ENCODE measurements around the gene ADGRE2.
"Not testable (repeated sequence)": the region's sequence is repeated elsewhere in the genome, so short reads cannot be mapped to it uniquely, and the experiment has no call there.

The ADGRE2 gene

DNA sequence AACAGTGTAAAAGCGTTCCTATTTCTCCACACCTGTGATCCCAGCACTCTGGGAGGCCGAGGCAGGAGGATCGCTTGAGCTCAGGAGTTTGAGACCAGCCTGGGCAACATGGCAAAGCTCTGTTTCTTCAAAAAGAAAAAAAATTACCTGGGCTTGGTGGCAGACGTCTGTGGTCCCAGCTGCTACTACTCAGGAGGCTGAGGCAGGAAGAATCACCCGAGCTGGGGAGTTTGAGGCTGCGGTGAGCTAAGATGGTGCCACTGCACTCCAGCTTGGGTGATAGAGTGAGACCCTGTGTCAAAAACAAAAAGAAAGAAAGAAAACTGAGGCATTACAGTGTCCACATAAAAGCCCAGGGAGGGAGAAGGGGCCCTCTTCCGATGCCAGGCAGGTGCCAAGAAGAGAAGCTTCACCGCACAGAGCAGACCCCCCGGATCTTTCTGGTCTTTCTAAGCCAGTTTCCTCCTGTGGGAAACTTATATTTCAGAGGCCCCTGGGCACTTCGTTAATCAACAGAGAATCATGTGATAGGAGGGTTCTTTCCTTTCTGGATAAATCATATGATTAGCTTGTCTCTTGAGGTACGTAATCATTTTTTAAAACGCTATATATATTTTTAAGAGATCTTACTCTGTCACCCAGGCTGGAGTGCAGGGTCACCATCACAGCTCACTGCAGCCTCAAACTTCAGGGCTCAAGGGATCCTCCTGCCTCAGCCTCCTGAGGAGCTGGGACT is at the start of gene ADGRE2:
TSS of gene ADGRE2 (minus strand) at position 451 of the 736 bp plus-strand sequence. CDS start 1,804 bp downstream, outside the sequence.
- DNase-seq = not testable (repeated sequence)

- DNase-seq = no peak
Observed at GRCh38 chr19:14826006-14826405, 47.6 kb upstream of the ADGRE2 start.

- DNase-seq = no peak
Observed at GRCh38 chr19:14821937-14822336, 43.6 kb upstream of the ADGRE2 start.

GRCh38 chr19:14818588-14818987 is 40.2 kb upstream of the ADGRE2 start:
- DNase-seq = no peak

DNA sequence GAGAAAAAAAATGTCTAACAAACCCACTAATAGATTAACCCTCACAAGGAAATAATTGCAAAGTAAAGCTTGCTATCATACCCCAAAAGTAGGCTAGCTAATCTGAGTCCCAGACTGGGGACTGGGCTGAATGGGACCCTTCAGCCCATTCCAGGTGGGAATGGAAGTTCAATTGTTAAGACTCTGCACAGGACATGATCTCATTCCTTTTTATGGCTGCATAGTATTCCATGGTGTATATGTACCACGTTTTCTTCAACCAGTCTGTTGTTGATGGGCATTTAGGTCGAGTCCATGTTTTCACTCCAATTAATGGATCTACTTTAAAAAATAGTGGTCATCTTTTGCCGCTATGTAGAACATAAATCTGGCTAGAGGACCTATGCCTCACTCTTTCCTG is 38.7 kb upstream of the ADGRE2 start:
- no peak for DNase-seq

GRCh38 chr19:14814982-14815652 is 36.8 kb upstream of the ADGRE2 start:
- no peak for DNase-seq

GRCh38 chr19:14809272-14810057 is 31.1 kb upstream of the ADGRE2 start:
- DNase-seq = no peak

DNA sequence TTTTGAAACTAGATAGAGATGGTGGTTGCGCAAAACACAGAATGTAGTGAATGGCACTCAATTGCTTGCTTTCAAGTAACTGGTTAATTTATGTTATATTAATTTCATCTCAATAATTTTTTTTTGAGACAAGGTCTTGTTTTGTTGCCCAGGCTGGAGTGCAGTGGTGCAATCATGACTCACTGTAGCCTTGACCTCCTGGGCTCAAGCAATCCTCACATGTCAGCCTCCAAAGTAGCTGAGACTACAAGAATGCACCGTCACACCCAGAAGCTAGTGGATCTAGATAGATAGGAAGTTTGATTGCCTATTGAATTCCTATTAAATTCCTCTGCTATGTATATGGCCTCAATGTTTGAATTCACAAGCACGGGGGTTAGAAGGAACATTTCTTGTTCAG is 26.4 kb upstream of the ADGRE2 start:
- DNase-seq = no peak

DNA sequence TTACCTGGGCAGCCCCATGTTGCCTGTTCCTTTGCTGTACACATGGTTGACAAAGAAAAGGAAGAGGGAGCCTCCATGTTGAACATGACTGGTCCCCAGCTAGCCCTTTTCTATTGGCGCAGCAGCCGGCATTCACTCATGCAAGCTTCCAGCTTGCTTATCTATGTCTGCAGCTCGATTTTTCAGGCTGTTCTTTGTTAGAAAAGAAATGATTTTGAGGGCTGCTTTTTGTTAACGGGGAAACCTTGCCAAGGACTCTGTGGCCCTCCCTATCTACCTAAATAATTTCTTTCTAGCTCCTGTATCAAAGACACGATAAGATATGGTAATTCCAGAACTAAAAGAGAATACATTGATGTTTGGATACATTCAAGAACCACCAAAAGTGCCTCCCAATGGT is 20.4 kb upstream of the ADGRE2 start:
- DNase-seq = no peak

DNA sequence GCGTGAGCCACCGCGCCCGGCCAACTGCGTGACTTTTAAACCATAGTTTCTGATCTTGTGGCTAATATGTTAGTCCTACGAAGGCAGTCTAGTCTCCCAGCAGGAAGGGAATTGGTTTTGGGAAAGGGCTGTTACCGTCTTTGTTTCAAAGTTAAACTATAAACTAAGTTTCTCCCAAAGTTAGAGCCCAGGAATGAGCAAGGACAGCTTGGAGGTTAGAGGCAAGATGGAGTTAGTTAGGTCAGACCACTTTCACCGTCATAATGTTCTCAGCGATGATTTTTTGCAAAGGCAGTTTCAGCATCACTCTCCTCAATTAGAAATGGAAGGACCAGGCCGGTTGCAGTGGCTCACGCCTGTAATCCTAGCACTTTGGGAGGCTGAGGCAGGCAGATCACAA is 17.7 kb upstream of the ADGRE2 start:
- DNase-seq = no peak

DNA sequence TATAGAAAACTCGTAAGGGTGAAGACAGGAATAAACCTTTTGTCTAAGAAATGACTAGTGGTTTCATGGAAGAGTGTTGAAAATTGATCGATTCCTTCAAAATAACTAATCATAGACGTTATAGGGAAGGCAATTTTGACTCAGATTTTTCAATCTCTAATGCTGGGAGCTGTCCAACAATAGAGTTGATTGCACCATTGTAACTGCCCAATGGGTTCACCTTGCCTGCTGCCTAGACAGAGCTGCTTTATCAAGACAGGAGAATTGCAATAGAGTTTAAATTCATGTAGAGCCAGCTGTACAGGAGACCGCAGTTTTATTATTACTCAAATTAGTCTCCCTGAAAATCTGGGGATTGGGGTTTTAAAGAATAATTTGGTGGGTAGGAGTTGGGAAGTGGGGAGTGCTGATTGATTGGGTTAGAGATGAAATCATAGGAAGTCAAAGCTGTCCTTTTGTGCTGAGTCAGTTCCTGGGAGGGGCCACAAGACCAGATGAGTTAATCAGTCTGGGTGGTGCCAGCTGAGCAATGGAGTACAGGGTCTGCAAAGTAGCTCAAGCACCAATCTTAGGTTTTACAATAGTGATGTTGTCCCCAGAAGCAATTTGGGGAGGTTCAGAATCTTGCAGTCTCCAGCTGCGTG is 16.8 kb upstream of the ADGRE2 start:
- no peak for DNase-seq

- not testable (repeated sequence) for DNase-seq
Observed at GRCh38 chr19:14792250-14792649, 13.9 kb upstream of the ADGRE2 start.

GRCh38 chr19:14786421-14786851 is 8.1 kb upstream of the ADGRE2 start:
- DNase-seq = no peak

DNA sequence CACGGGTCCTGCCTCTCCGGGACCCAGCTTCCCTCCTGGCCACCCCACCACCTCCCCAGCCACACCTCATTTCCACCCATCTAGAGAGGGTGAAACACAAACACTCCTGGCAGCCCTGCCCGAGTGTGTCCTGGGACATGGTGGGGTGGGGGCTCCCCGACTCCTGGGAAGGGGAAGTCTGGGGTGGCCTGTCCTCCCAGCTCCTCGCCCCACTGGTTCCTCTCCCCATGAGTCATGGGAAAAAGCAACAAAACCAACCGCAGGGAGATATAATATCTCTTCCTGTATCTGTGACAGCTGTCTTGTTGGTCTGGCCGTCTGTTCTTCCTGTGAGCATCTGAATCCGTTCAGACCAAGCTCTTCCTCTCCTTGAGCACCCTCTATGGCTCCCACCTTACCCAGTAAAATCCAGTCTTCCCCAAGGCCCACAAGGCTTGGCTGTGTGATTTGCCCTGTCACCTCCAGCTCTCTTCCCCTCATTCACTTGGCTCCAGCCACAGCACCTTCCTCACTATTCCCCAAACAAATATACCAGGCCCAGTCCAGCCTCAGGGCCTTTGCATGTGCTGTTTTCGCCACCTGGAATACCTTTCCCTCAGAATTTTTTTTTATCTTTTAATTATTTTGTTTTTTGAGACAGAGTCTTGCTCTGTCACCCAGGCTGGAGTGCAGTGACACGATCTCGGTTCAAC is 6.9 kb upstream of the ADGRE2 start:
- not testable (repeated sequence) for DNase-seq

DNA sequence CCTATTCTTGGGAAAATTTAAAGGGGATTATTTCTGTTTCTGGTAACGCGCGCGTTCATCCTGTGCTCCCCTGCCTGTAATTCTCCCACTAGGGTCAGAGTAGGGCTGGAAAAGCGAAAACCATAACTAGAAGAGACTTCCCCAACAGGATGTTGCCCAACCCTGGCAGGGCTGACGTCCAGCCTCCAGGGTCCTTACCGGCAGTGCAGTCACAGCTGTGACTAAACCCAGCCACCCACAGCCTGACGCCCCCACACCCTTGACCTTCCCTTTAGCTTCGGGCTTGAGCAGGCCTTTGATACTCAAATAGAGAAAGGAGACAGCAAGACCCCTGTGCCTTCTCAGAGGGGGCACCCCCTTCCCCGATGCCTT is 6.4 kb upstream of the ADGRE2 start:
- not testable (repeated sequence) for DNase-seq

DNA sequence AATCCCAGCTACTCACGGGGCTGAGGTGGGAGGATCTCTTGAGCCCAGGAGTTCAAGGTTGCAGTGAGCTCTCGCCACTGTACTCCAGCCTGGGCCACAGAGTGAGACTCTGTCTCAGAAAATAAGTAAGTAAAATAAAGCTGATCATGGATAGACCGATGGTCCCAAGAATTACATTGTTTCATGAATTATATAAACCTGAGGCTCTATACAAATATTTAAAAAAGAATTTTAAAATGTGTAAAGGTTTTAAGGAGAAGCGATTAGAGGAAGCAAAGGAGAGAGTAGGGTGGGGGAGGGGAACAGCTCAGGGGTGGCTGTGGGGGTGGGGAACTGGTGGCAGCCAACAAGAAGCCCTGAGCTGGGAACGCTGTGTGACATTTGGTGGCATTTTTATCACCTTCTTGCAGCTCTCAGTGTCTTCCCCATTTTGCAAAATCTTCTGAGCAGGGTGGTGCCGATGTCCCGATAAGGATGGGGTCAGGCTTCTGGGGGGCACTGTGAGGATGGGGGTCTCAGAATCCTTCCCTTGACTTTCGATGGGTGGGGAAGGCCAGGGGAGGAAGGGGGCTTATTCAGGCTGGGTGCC is 5.1 kb upstream of the ADGRE2 start:
- DNase-seq = not testable (repeated sequence)

DNA sequence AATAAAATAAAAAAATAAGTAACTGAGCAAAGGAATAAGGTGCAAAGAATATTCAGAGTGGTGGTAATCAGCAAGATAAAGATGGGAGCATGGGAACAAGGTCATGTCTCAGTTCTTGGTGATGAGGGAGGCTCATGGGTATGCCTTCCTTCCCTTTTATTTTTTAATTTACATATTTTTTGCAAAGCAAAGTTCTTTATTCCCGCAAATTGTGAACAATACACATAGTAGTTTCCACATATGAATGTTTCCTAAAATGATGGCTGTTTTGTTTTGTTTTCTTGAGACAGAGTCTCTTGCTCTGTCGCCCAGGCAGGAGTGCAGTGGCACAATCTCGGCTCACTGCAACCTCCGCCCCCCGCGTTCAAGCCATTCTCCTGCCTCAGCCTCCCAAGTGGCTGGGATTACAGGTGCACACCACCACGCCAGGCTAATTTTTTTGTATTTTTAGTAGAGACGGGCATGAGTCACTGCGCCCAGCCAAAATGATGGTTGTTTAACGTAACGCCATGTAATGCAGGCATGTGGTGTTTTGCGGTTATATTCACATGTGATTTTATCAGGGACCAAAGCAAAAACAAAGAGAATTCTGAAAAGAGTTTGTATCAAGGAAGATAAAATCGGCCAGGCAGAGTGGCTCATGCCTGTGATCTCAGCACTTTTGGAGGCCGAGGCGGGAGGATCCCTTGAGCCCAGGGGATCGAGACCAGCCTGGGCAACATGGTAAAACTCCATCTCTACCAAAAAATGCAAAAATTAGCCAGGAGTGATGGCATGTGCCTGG is 4.5 kb upstream of the ADGRE2 start:
- no peak for DNase-seq

DNA sequence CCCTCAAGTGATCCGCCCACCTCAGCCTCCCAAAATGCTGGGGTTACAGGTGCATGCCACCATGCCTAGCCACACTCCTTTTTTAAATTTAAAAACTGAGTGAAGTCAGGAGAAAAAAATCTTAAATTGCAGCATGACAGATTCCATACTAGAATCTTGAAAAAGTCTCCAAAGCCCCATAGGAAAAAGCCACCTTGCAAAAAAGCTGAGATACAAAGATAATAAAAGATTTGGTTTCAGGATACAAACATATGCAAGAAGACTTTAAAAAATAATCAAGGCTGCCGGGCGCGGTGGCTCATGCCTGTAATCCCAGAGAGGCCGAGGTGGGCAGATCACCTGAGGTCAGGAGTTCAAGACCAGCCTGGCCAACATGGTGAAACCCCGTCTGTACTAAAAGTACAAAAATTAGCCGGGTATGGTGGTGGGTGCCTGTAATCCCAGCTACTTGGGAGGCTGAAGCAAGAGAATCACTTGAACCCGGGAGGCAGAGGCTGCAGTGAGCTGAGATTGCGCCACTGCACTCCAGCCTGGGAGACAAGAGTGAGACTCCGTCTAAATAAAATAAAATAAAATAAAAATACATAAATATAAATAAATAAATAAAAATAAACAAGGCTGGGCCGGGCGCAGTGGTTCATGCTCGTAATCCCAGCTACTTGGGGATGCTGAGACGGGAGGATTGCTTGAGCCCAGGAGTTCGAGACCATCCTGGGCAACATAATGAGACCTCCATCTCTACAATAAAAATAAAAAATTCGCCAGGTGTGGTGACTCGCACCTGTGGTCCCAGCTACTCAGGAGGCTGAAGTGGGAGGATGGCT is 3.6 kb upstream of the ADGRE2 start:
- DNase-seq = not testable (repeated sequence)

- not testable (repeated sequence) for DNase-seq
Observed at GRCh38 chr19:14780622-14781225, 2.4 kb upstream of the ADGRE2 start.

- no peak for DNase-seq
Observed at GRCh38 chr19:14779151-14779550, 791 bp upstream of the ADGRE2 start.
